COLO668 (cell line): Measurements from ENCODE around the gene ARID5B.

ENCODE experiments used
- DNase-seq: peaks from one replicate; lab custom pipeline; 2025; ENCODE audit not compliant: unreplicated experiment; lab: John Stamatoyannopoulos, UW

Gene ARID5B

GRCh38 chr10:61987951-61988379 is 86.5 kb downstream of the ARID5B start:
- no peak for DNase-seq

- DNase-seq, result no peak
These were observed 88.7 kb downstream of the ARID5B start for GRCh38 chr10:61989995-61990760.

GRCh38 chr10:61990761-61991135 is 89.2 kb downstream of the ARID5B start:
- DNase-seq, result no peak

GRCh38 chr10:61991166-61991565 is 89.7 kb downstream of the ARID5B start:
- DNase-seq, result no peak

GRCh38 chr10:61992059-61992460 is 90.6 kb downstream of the ARID5B start:
- DNase-seq, result no peak

GRCh38 chr10:61992671-61993668 is 91.5 kb downstream of the ARID5B start:
- no peak for DNase-seq

- no peak for DNase-seq
These were observed 92.4 kb downstream of the ARID5B start for GRCh38 chr10:61993711-61994401.

GRCh38 chr10:61994405-61995219 is 93.1 kb downstream of the ARID5B start:
- DNase-seq, result no peak

GRCh38 chr10:61995220-61995503 is 93.7 kb downstream of the ARID5B start:
- DNase-seq, result no peak

- no peak for DNase-seq
These were observed 97.4 kb downstream of the ARID5B start for GRCh38 chr10:61998937-61999336.

- DNase-seq, result no peak
These were observed 98.6 kb downstream of the ARID5B start for GRCh38 chr10:62000037-62000603.

GRCh38 chr10:62000726-62001125 is 99.2 kb downstream of the ARID5B start:
- DNase-seq, result no peak

GRCh38 chr10:62001898-62002297 is 100.4 kb downstream of the ARID5B start:
- DNase-seq, result no peak

- DNase-seq, result no peak
These were observed 101.3 kb downstream of the ARID5B start for GRCh38 chr10:62002753-62003152.

- DNase-seq, result no peak
These were observed 102.5 kb downstream of the ARID5B start for GRCh38 chr10:62004042-62004441.

GRCh38 chr10:62005281-62005680 is 103.8 kb downstream of the ARID5B start:
- DNase-seq, result no peak

GRCh38 chr10:62005687-62006086 is 104.2 kb downstream of the ARID5B start:
- DNase-seq, result no peak

- DNase-seq, result no peak
These were observed 105.6 kb downstream of the ARID5B start for GRCh38 chr10:62007145-62007544.

- DNase-seq, result no peak
These were observed 106.7 kb downstream of the ARID5B start for GRCh38 chr10:62008196-62008595.

GRCh38 chr10:62008946-62009345 is 107.4 kb downstream of the ARID5B start:
- no peak for DNase-seq
